Stimulated activated CD4-positive, alpha-beta T cell treated with anti-CD3 and anti-CD28 coated beads, Interleukin-1b, Interleukin-23, amount 100 ng/mL, for 48 hours (primary cell): ENCODE measurements around the gene POLR1G.

ENCODE experiments used
- DNase-seq: peaks from one replicate; pipeline ENCODE4 v3.0.0-alpha.2; 2020

POLR1G gene

GRCh38 chr19:45448425-45448756, 41.9 kb downstream of the POLR1G start:
- DNase-seq, result no peak

- no peak for DNase-seq
These were observed 42.4 kb downstream of the POLR1G start for GRCh38 chr19:45448887-45449299.

GRCh38 chr19:45450012-45450333, 43.5 kb downstream of the POLR1G start:
- no peak for DNase-seq

- peak; percentile 54 for DNase-seq
These were observed 44.8 kb downstream of the POLR1G start for GRCh38 chr19:45451131-45451849.

- DNase-seq, result no peak
These were observed 45.5 kb downstream of the POLR1G start for GRCh38 chr19:45451850-45452387.

GRCh38 chr19:45455707-45456499, 49.5 kb downstream of the POLR1G start:
- DNase-seq, result peak; percentile 69

GRCh38 chr19:45456500-45456815, 50.0 kb downstream of the POLR1G start:
- no peak for DNase-seq

GRCh38 chr19:45457776-45458175, 51.3 kb downstream of the POLR1G start:
- no peak for DNase-seq
